HG02884 (cell line): ENCODE results near the gene ZNF426.
"Not testable (repeated sequence)": the region's sequence is repeated elsewhere in the genome, so short reads cannot be mapped to it uniquely, and the experiment has no call there.

ENCODE experiments used
- ATAC-seq: cut with Tn5 transposase; IDR thresholded peaks from one replicate; pipeline ENCODE4 v1.9.1; 2021; ENCODE audit warnings: mild to moderate bottlenecking, moderate library complexity; ENCODE audit not compliant: unreplicated experiment

The ZNF426 gene

DNA sequence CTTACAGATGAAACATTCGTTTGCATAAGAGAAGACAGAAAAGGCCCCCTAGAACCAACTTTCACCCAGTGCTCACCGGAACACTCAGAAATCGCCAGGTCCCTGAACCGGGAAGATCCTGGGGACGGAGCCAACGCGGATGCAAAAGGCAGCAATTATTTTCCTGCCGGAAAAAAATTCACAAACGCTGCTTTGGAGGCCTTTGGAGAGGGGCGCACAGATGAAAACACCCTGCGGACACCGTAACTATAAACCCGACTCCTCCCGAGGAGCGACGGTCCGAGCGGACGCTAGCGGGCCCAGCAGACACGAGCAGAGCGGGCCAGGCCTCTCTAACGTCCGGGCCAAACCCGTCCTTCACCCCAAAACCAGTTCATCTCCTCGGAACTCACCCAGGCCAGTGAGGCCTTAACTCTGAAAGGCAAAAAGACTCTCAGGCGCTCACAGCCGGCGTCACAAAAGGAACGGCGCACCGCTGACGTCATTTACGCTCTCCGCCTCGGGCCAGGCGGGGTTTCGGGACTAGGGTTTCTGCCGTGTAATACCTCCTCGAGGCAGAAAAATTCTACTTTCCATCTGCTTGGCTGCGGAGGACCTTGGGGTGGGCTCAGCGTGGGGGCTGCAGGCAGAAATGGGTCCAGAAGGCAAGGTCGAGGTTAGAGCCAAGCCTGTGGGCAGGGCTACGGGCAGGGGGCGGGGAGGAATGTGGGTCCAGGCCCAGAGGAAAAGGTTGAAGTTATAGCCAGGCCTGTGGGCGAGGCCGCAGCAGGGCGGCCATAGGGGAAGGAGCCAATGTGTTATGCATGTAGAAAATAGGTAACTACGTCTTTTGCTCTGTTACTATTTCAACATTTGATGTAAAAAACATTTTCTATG, at the start of gene ZNF426:
TSS of gene ZNF426 (minus strand) at position 463 of the 876 bp plus-strand sequence. CDS start 2,413 bp downstream, outside the sequence.
- peak; percentile 68 for ATAC-seq

GRCh38 chr19:9586764-9587163, 48.3 kb upstream of the ZNF426 start:
- no peak for ATAC-seq

DNA sequence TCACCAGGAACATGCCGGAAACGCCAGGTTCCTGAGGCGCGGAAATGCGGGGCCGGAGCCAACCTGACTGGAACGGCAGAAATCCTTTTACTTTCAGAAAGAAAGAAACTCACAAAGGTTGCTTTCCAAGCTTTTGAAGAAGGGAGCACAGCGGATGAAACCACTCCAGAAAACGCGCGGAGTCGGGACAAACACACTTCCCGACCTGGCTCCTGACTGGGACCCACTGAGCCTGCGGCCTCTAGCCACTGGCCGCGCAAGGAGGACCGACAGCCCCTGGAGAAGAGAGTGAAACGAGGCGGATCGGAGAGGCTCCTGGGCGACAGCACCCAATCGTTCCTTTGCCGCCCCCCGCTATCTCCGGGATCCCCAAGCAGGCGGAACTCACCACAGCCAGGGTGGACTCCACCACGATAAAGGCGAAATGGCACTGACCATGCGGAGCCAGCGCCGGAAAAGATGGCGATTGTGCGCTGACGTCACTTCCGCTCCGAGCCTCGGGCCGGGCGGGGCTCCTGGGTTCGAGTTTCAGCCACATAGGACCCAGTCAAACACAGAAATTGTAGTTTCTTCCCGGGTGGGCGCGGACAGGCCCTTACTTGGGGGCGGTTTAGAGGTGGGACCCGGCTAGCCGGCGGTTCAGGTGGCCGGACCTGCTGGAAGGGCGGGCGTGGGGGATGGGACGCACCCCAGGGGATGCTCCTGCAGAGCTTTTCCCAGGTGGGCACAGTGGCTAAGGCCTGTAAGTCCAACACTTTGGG, 45.8 kb upstream of the ZNF426 start, which contains the start of gene ZNF121:
TSS of gene ZNF121 (minus strand) at position 432 of the 761 bp plus-strand sequence. CDS start 16,407 bp downstream, outside the sequence.
- peak; percentile 82 for ATAC-seq

DNA sequence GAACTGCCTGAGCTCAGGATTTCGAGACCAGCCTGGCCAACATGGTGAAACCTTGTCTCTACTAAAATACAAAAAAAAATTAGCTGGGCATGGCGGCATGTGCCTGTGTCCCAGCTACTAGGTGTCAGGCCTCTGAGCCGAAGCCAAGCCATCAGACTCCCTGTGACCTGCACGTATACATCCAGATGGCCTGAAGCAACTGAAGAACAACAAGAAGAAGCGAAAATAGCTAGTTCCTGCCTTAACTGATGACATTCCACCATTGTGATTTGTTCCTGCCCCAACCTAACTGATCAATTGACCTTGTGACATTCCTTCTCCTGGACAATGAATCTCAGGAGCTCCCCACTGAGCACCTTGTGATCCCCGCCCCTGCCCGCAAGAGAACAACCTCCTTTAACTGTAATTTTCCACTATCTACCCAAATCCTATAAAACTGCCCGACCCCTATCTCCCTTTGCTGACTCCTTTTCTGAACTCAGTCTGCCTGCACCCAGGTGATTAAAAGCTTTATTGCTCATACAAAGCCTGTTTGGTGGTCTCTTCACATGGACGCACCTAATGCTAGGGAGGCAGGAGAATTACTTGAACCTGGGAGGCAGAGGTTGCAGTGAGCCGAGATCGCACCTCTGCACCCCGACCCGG, 43.8 kb upstream of the ZNF426 start:
- not testable (repeated sequence) for ATAC-seq

DNA sequence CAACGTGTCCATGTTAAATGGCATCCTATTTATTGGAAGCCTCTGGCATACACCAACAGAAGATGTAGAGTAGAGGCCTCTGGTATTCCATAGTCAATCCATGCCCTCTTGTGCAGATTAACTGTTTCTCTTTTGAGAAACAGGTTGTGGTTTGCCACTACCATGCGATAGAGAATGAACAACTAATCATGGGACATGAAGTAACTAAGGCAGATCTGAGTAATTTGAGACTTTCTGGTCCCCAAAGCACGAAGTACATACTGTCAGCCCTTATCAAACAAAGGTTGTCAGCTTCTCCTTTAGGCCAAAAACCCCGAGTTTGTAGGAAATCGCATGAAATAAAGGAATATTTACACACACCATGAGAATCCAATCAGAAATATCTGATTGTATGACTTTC, 42.3 kb upstream of the ZNF426 start:
- no peak for ATAC-seq

GRCh38 chr19:9570255-9570654, 31.8 kb upstream of the ZNF426 start:
- ATAC-seq: no peak

- no peak for ATAC-seq
Measured at GRCh38 chr19:9566729-9567128, 28.3 kb upstream of the ZNF426 start.

GRCh38 chr19:9565900-9566705, 27.7 kb upstream of the ZNF426 start:
- no peak for ATAC-seq

- no peak for ATAC-seq
Measured at GRCh38 chr19:9552536-9553274, 14.3 kb upstream of the ZNF426 start.

GRCh38 chr19:9547870-9548269, 9.4 kb upstream of the ZNF426 start:
- ATAC-seq: no peak

DNA sequence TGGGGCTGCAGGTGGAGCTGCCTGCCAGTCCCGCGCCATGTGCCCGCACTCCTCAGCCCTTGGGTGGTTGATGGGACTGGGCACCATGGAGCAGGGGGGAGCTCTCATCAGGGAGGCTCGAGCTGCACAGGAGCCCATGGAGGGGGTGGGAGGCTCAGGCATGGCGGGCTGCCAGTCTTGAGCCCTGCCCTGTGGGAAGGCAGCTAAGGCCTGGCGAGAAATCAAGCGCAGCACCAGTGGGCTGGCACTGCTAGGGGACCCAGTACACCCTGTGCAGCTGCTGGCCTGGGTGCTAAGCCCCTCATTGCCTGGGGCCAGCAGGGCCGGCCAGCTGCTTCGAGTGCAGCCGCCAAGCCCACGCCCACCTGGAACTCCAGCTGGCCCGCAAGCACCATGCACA, 2.8 kb upstream of the ZNF426 start:
- ATAC-seq: not testable (repeated sequence)

DNA sequence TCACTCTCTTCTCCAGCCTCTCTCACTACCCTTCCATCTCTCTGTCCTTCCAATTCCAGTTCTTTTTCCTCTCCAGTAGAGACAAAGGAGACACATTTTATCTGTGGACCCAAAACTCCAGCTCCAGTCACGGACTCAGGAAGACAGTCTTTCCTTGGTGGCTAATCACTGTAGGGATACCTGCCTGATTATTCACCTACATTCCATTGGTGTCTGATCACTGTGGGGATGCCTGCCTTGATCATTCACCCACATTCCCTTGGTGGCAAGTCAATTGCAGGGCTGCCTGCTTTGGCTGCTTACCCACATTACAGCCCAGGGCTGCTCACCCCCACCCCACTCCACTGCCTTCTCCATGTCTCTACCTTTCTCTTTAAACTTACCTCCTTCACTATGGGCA, 1.5 kb upstream of the ZNF426 start:
- not testable (repeated sequence) for ATAC-seq

GRCh38 chr19:9539201-9539600, 756 bp upstream of the ZNF426 start:
- not testable (repeated sequence) for ATAC-seq

GRCh38 chr19:9535934-9536333, 2.5 kb downstream of the ZNF426 start:
- ATAC-seq: no peak

DNA sequence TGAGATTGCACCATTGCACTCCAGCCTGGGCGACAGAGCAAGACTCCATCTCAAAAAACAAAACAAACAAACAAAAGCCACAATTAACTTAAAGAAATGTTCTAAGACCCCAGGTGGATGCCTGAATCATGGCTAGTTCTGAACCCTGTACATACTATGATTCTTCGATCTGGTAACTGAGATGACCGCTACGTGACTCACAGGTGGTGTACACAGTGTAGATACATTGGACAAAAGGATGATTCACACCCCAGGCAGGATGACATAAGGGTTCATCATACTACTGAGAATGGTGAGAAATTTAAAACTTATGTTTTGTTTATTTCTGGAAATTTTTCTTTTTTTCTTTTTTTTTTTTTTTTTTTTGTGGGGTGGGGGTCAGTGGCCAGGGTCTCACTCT, 6.5 kb downstream of the ZNF426 start:
- ATAC-seq: no peak

GRCh38 chr19:9528757-9529336, 9.6 kb downstream of the ZNF426 start:
- ATAC-seq: no peak

GRCh38 chr19:9523885-9524474, 14.5 kb downstream of the ZNF426 start:
- no peak for ATAC-seq

DNA sequence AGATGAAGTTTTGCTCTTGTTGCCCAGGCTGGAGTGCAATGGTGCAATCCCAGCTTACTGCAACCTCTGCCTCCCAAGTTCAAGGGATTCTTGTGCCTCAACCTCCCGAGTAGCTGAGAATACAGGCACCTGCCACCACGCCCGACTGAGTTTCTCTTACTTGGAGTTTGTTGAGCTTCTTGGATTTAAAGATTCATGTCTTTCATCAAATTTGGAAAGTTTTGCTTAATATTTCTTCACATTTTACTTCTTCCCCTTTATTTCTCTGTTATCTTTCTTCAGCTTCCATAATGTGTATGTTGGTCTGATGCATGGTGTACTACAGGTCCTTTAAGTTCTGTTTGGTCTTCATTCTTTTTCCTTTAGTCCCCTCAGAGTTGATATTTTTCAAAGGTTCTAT, 31.2 kb downstream of the ZNF426 start:
- ATAC-seq: no peak

DNA sequence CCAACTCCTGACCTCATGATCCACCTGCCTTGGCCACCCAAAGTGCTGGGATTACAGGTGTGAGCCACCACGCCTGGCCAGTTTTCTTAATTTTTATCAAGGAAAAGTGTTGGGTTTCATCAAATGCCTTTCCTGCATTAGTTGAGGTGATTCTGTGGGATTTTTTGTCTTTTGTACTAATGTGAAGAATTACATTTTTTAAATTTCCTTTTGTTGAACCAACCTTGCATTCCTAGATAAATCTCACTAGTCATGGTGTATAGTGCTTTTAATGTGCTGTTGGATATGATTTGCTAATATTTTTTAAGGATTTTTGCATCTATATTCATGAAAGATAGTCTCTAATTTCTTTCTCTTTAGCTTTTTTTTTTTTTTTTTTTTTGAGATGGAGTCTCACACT, 37.6 kb downstream of the ZNF426 start:
- ATAC-seq: no peak
